Body of pancreas (tissue), 4 donors: Measurements from ENCODE around the gene NUTF2. TPM values are rescaled to one million over a fixed set of nuclear protein-coding genes. Genes with fewer than 3 reads are reported as not detected.
A peak's percentile ranks its signal among the peaks of the same experiment; 100 is the strongest.
"Not testable (repeated sequence)": the region's sequence is repeated elsewhere in the genome, so short reads cannot be mapped to it uniquely, and the experiment has no call there.

Source experiments
- ATAC-seq: fragments of 150-250 bp; one replicate; pipeline ENCODE4 v1.9.1; 2016
- DNase-seq, 4 donors: peaks; one replicate each; pipeline ENCODE4 v3.0.0-alpha.2; 2019
- H3K27ac ChIP-seq, 4 donors: fragments of 200-600 bp; sonication (generic); 1 replicate in 3 of 4; 2 replicates in 1 of 4; pipeline versions ENCODE4 v1.5.1 to v1.6.1; 2016 to 2019; ENCODE audit warnings: mild to moderate bottlenecking in 1 of 4, mixed read lengths in 1 of 4, moderate library complexity in 1 of 4
- H3K27me3 ChIP-seq, 2 donors: fragments of 200-600 bp; sonication (generic); one replicate each; pipeline ENCODE4 v1.6.0; 2016; ENCODE audit warnings: mild to moderate bottlenecking in 1 of 2
- H3K36me3 ChIP-seq, 2 donors: fragments of 200-600 bp; sonication (generic); replicated peaks in 1 of 2; 2 replicates each; pipeline ENCODE4 v1.5.1; 2016; ENCODE audit warnings: low read depth in 2 of 2; ENCODE audit not compliant: insufficient read depth in 1 of 2
- H3K4me1 ChIP-seq: fragments of 200-600 bp; sonication (generic); one replicate; pipeline ENCODE4 v1.6.0; 2016
- H3K4me3 ChIP-seq, 2 donors: fragments of 200-600 bp; sonication (generic); 1 replicate in 1 of 2; 2 replicates in 1 of 2; pipeline ENCODE4 v1.5.1; 2016 to 2019
- H3K9me3 ChIP-seq, 3 donors: fragments of 200-600 bp; sonication (generic); 1 replicate in 2 of 3; 2 replicates in 1 of 3; pipeline ENCODE4 v1.5.1; 2016
- POLR2A ChIP-seq, 3 donors: fragments of 450-650 bp; IDR thresholded peaks; one replicate each; pipeline ENCODE4 v1.6.1; 2016; ENCODE audit warnings: antibody characterized with exemption in 3 of 3, mild to moderate bottlenecking in 2 of 3
- WGBS, 2 donors: methylation state at CpG; one replicate each; pipeline ENCODE4 v1.1.5; 2017; 5-methylcytosine and 5-hydroxymethylcytosine counted together
- intact Hi-C: fragments of 100-400 bp; cut with DNase I; formaldehyde crosslinking; loops from one replicate; pipeline ENCODE4 v1.15.1; 2023
- total RNA-seq, 2 donors: library from RNA; depleted of rRNA; stranded (reverse); fragments of >200 nt; gene quantifications; one replicate each; pipeline ENCODE4 v1.1.0, GENCODE V29; 2016
- TF ChIP-seq, protein P1 (sequence below), 7 experiments: fragments of 450-650 bp in 4 of 7; fragments of 200-600 bp in 3 of 7; sonication (generic) in 3 of 7; IDR thresholded peaks; one replicate each; pipeline ENCODE4 v1.5.1; 2016 to 2019; ENCODE audit warnings: antibody characterized with exemption in 7 of 7

Gene NUTF2
- total RNA-seq, 2 donors from 2014 or later: 39.2 to 42.8 TPM

DNA sequence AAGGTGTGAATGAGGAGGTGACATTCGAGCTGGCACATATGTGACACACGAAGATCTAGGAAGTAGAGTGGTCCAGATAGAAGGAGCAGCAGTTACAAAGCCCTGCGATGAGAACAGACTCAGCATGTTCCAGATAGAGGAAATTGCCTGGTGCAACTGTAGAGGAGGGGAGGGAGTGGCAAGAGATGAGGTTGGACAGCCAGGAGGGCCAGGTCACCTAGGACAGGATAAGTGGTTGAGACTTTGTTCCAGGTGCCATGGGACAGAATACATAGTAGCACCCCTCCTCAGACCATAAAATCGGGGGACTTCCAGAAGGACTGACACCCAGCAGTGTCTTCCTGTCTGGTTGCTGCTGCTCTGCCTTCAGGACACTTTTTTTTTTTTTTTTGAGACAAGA is 11.8 kb downstream of the NUTF2 start:
- Histone ChIP-seq H3K27ac (peak overlapping the region; percentile 55 to 93 (median 76)), H3K4me3 (no peak overlapping the region), H3K4me1 (peaks cover 60% of the 10 kb centered on the region), H3K27me3 (no peaks in the 10 kb centered on the region), H3K36me3 (no peaks in the 10 kb centered on the region), H3K9me3 (no peaks in the 10 kb centered on the region)
- ATAC-seq (no peak), DNase-seq (no peak)
- 61 to 81% methylated on average over 4 of the region's 4 CpGs for WGBS, 2 donors
- intact Hi-C loops: no loop called here
- TF ChIP-seq, protein P1, sequence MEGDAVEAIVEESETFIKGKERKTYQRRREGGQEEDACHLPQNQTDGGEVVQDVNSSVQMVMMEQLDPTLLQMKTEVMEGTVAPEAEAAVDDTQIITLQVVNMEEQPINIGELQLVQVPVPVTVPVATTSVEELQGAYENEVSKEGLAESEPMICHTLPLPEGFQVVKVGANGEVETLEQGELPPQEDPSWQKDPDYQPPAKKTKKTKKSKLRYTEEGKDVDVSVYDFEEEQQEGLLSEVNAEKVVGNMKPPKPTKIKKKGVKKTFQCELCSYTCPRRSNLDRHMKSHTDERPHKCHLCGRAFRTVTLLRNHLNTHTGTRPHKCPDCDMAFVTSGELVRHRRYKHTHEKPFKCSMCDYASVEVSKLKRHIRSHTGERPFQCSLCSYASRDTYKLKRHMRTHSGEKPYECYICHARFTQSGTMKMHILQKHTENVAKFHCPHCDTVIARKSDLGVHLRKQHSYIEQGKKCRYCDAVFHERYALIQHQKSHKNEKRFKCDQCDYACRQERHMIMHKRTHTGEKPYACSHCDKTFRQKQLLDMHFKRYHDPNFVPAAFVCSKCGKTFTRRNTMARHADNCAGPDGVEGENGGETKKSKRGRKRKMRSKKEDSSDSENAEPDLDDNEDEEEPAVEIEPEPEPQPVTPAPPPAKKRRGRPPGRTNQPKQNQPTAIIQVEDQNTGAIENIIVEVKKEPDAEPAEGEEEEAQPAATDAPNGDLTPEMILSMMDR (IDR thresholded peaks at IDR 0.05): no peak
- no peak for TF ChIP-seq POLR2A (IDR thresholded peaks at IDR 0.05)

DNA sequence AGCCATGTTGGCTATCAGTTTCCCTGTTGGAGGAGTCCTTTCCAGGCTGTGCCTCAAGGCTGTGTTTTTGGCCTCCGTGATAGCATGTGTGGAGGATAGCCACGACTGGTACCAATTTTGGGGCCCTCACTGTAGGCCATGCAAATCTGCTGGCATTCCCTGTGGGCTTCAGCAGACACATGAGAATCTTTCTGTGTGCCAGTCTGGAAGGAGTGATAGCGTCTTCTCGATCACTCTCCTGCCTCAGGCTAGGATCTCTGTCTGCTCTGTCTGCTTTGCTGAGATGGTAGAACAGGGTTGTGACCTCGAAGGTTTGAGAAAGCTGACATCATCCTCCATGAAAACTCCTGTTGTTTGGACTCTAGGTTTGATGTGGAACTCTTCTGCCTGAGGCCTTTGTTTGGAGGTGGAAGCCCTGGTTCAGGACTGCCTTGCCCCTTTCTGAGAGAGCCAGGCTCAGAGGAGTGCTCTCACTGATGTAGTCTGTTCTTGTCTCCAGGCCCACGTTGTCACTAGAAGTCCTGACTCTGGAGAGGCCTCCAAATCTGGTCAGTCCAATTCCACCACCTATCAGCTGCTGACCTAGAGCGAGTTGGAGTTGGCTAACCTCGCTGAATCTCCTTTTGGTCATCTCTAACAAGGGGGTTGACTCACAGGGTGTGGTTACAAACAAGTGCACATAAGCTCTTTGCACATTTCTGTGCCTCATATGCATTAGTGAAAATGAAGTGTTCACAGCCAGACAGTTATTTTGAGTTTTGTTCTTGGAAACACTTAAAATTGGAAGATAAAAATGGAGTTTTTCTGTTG is 14.1 kb downstream of the NUTF2 start:
- Histone ChIP-seq H3K27me3 (no peaks in the 10 kb centered on the region), H3K36me3 (no peaks in the 10 kb centered on the region), H3K27ac (no peak overlapping the region), H3K4me1 (peaks cover 49% of the 10 kb centered on the region), H3K4me3 (no peak overlapping the region), H3K9me3 (no peaks in the 10 kb centered on the region)
- 85 to 92% methylated on average over 5 to 8 of the region's 8 CpGs for WGBS, 2 donors
- TF ChIP-seq, protein P1 (IDR thresholded peaks at IDR 0.05): no peak
- no peak for TF ChIP-seq POLR2A (IDR thresholded peaks at IDR 0.05)
- intact Hi-C loops: no loop called here
- ATAC-seq (no peak), DNase-seq (no peak)

DNA sequence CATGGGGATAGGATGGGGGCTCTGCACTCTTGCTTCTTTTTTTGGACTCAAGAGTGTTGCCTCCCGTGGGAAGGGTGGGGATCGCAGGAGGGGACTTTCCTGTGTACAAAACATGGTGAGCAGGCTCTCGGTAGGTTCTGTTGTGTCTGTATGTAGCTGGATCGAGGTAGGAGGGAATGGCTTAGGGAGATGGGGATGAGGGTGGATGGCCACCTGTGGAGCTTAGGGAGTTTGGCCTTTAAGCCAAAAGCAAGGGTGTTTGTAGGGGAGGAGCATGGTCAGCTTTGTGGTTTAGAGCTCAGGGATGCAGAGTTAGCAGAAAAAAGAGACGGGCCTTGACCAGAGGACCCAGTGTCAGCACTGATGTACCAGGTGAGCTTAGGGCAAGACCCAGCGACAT is 15.1 kb downstream of the NUTF2 start:
- 83 to 84% methylated on average over 6 of the region's 6 CpGs for WGBS, 2 donors
- Histone ChIP-seq H3K27me3 (no peaks in the 10 kb centered on the region), H3K27ac (no peak overlapping the region), H3K4me3 (no peak overlapping the region), H3K9me3 (no peaks in the 10 kb centered on the region), H3K4me1 (peaks cover 38% of the 10 kb centered on the region), H3K36me3 (no peaks in the 10 kb centered on the region)
- TF ChIP-seq, protein P1 (IDR thresholded peaks at IDR 0.05): no peak
- no peak for TF ChIP-seq POLR2A (IDR thresholded peaks at IDR 0.05)
- intact Hi-C loops: no loop called here
- DNase-seq (no peak), ATAC-seq (no peak)

DNA sequence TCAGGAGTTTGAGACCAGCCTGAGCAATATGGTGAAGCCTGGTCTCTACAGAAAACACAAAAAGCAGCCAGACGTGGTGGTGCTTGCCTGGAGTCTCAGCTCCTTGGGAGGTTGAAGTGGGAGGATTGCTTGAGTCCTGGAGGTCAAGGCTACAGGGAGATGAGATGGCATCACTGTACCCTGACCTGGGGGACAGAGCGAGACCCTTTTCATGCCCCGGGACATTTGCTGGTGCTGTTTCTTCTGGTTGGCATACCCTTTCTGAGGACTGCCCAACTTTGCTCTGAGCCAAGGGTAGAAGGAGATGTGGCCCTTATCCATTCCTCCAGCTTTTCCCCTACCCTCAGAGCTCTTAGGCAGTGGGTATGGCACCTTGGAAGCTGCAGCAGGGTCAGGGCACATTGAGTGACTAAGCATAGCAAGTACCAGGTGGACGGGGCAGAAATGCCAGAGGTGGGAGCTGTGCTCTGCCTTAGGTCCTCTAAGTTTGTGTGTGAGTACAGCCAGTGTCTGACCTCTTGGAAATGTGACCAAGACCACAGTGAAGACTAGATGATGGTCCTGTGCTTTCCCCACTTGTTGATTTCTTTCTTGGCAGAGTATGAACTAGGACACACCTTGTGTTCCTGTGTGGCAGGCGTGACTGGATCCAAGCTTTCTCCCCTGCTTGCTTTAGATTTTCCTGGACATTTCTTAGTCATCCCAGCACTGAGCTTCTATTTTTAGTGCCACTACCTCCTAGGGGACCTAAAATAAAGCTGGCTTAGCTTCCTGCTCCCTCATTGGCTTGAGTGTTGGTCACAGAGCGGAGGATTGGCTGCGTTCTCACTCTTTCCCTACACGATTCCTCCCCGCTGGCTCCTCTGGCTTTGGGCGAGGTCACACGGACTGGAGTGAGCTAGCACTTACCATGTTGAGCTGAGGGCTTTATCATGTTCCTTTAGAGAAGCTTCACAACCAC is 16.2 kb downstream of the NUTF2 start:
- Histone ChIP-seq H3K4me3 (no peak overlapping the region), H3K27ac (peak overlapping the region; percentile 0 to 18 (median 16)), H3K27me3 (no peaks in the 10 kb centered on the region), H3K4me1 (peaks cover 38% of the 10 kb centered on the region), H3K36me3 (no peaks in the 10 kb centered on the region), H3K9me3 (no peaks in the 10 kb centered on the region)
- intact Hi-C loops: no loop called here
- ATAC-seq (peak; percentile 11), DNase-seq (peak in 3 of 4 donors; percentile 19 to 45 (median 44))
- whole genome bisulfite sequencing, 2 donors: 76 to 88% methylated on average over 11 of the region's 11 CpGs
- no peak for TF ChIP-seq POLR2A (IDR thresholded peaks at IDR 0.05)
- TF ChIP-seq, protein P1 (IDR thresholded peaks at IDR 0.05): no peak

DNA sequence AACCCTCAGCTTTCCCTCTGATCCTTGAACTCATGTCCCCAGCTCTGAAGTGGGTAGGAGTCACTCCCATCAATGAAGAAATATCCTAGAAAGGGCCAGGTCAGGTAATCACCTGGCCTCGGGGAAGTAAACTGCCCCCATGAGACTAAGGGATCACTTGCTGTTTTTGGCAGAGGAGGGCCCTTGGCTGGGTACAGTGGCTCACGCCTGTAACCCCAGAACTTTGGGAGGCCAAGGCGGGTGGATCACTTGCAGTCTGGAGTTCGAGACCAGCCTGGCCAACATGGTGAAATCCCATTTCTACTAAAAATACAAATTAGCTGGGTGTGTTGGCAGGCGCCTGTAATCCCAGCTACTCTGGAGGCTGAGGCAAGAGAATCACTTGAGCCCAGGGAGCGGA is 17.3 kb downstream of the NUTF2 start:
- Histone ChIP-seq H3K27ac (peak overlapping the region in 1 of 4 donors; percentile 15), H3K4me1 (peaks cover 38% of the 10 kb centered on the region)
- H3K36me3 ChIP-seq, H3K4me3 ChIP-seq, H3K27me3 ChIP-seq, H3K9me3 ChIP-seq, DNase-seq, intact Hi-C loops, ATAC-seq: not testable (repeated sequence)
- 95 to 97% methylated on average over 6 of the region's 6 CpGs for WGBS, 2 donors
